Psoas muscle (tissue), 8 donors: ENCODE data around the gene IFIH1. TPM values are rescaled to one million over a fixed set of nuclear protein-coding genes. Genes with fewer than 3 reads are reported as not detected.
A peak's percentile ranks its signal among the peaks of the same experiment; 100 is the strongest.

ENCODE experiments used
- ATAC-seq, 4 donors: fragments of 200-7000 bp; cut with Tn5 transposase; one replicate each; pipeline ENCODE4 v1.9.1; 2020; ENCODE audit warnings: moderate library complexity in 3 of 4, mild to moderate bottlenecking in 2 of 4
- DNase-seq, 2 donors: peaks; one replicate each; pipeline ENCODE4 v3.0.0-alpha.2; 2020
- H3K27ac ChIP-seq: fragments of 200-600 bp; one replicate; pipeline ENCODE4 v1.8.0; 2022
- H3K27me3 ChIP-seq, 3 donors: fragments of 200-600 bp in 1 of 3; one replicate each; pipeline versions ENCODE4 v1.6.1 to v1.8.0; 2013 to 2022; ENCODE audit warnings: low read length in 2 of 3, mild to moderate bottlenecking in 2 of 3, moderate library complexity in 1 of 3; ENCODE audit not compliant: insufficient read depth in 3 of 3
- H3K36me3 ChIP-seq, 2 donors: fragments of 200-600 bp in 1 of 2; one replicate each; pipeline versions ENCODE4 v1.6.1 to v1.8.0; 2013 to 2022; ENCODE audit warnings: low read depth in 1 of 2, mild to moderate bottlenecking in 1 of 2, moderate library complexity in 1 of 2; ENCODE audit not compliant: insufficient read depth in 1 of 2
- H3K4me1 ChIP-seq: fragments of 200-600 bp; one replicate; pipeline ENCODE4 v1.8.0; 2022
- H3K4me3 ChIP-seq: fragments of 200-600 bp; one replicate; pipeline ENCODE4 v1.8.0; 2022; ENCODE audit warnings: mild to moderate bottlenecking
- H3K9me3 ChIP-seq: fragments of 200-600 bp; one replicate; pipeline ENCODE4 v1.8.0; 2022
- WGBS, 3 donors: extraction: QIAGEN DNeasy Blood & Tissue Kit; methylation state at CpG; one replicate each; pipeline versions ENCODE4 v1.1.6 to v1.1.7; 2013; 5-methylcytosine and 5-hydroxymethylcytosine counted together
- intact Hi-C, 2 donors: fragments of 100-400 bp; cut with DNase I; formaldehyde crosslinking; loops; one replicate each; pipeline versions ENCODE4 v1.11.0 to v1.14.2; 2022
- polyA plus RNA-seq, 3 donors: library from polyadenylated mRNA; stranded (reverse); fragments of 200-250 nt; gene quantifications; one replicate each; pipeline ENCODE4 v1.2.3, GENCODE V29; 2013
- total RNA-seq, 4 donors: library from RNA; stranded (reverse); fragmentation: NEBNext Ultra II Directional in 2 of 4; extraction: Animal tissue kit (Norgen Biotek cat#: 25700) in 2 of 4; gene quantifications; one replicate each; pipeline versions ENCODE4 v1.2.1 to v1.2.4, GENCODE V29; 2021 to 2023
- TF ChIP-seq, protein P1 (sequence below): fragments of 200-600 bp; IDR thresholded peaks from one replicate; pipeline ENCODE4 v1.8.0; 2022; ENCODE audit warnings: antibody characterized with exemption
- donor health status: healthy with polysubstance abuse.
- donor health status: DM: no; HTN: no; CAD: no; lungs with moderate emphysema.
- donor health status: Bipolar disorder and iron deficiency.
- donor health status: healthy.
- donor health status: DM: yes; HTN: yes; CAD: no.
- donor health status: DM: no; HTN: no; CAD: no.
- donor health status: DM: no; HTN: no; CAD: no.
- donor health status: DM: yes; HTN: yes; CAD: no.

The IFIH1 gene
- total and polyA plus RNA-seq, 7 donors, result 0.98 to 3.6 (median 1.8) TPM

DNA sequence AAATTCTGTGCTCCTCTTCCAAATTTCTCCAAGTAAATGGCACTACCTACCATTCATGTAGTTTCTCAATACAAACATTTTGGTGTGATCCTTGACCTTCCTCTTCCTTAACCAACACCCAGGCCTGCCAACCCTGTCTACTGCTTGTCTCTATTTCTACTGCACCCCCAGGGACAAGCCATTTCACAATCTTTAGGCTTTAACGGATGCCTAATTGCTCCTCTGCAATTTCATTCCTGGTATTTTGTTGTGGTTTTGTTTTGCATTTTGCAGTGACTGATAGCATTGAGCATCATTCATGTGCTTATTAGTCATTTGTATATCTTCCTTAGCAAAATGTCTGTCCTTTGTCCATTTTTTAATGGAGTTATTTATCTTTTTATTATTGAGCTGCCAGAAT is 85.3 kb downstream of the IFIH1 start:
- no peaks in the 10 kb centered on the region for H3K36me3 ChIP-seq
- H3K4me1 ChIP-seq, result no peaks in the 10 kb centered on the region
- intact Hi-C loops, result no loop called here
- H3K27ac ChIP-seq, result no peak overlapping the region
- WGBS, 3 donors, result 31 to 48% (median 48%) methylated on average over 1 of the region's 1 CpG
- H3K9me3 ChIP-seq, result no peaks in the 10 kb centered on the region
- ATAC-seq, result no peak
- H3K27me3 ChIP-seq, result no peaks in the 10 kb centered on the region
- no peak overlapping the region for H3K4me3 ChIP-seq
- peak in 1 of 2 donors; percentile 57 for DNase-seq
- TF ChIP-seq, protein P1, sequence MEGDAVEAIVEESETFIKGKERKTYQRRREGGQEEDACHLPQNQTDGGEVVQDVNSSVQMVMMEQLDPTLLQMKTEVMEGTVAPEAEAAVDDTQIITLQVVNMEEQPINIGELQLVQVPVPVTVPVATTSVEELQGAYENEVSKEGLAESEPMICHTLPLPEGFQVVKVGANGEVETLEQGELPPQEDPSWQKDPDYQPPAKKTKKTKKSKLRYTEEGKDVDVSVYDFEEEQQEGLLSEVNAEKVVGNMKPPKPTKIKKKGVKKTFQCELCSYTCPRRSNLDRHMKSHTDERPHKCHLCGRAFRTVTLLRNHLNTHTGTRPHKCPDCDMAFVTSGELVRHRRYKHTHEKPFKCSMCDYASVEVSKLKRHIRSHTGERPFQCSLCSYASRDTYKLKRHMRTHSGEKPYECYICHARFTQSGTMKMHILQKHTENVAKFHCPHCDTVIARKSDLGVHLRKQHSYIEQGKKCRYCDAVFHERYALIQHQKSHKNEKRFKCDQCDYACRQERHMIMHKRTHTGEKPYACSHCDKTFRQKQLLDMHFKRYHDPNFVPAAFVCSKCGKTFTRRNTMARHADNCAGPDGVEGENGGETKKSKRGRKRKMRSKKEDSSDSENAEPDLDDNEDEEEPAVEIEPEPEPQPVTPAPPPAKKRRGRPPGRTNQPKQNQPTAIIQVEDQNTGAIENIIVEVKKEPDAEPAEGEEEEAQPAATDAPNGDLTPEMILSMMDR, result no peak

DNA sequence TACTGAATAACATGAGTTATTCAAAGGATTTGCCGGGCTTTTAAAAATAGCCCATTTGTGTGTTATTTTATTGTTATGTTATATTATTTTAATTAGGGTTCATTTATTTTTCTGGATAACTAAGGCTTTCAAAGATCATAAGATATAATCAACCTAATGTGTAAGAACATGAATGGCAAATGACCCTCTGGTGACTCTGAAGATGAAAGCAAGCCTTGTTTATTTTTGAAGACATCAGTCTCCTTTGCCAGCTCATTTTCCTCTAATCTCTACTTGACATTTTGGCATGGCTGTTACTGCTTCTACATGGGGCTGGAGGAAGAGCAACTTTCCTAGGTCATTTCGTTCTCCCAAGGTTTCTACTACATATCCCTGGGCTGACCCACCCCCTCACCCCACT is 85.8 kb downstream of the IFIH1 start:
- intact Hi-C loops, result no loop called here
- WGBS, 3 donors, result 25 to 45% (median 34%) methylated on average over 2 of the region's 2 CpGs
- Histone ChIP-seq H3K27ac (no peak overlapping the region), H3K4me3 (no peak overlapping the region), H3K9me3 (no peaks in the 10 kb centered on the region), H3K4me1 (no peaks in the 10 kb centered on the region), H3K36me3 (no peaks in the 10 kb centered on the region), H3K27me3 (no peaks in the 10 kb centered on the region)
- ATAC-seq (no peak), DNase-seq (no peak)
- TF ChIP-seq, protein P1, result no peak

DNA sequence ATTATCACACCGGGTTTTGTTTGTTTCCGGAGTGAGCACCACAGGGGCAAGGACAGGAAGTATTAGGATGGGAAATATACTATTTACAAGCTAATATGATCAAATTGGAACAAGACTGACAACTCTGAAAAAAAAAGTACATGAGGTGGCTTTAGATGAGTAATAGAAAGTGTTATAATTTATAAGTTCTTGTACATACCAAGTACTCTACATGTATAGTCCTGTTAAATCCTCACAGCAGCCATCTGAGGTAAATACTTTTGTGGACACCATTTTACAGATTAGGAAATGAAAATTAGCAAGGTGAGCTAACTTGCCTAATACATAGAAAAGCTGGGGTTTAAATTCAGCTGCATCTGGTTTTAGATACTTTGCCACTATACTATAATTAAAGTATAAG is 86.5 kb downstream of the IFIH1 start:
- Histone ChIP-seq H3K4me1 (no peaks in the 10 kb centered on the region), H3K27me3 (no peaks in the 10 kb centered on the region), H3K27ac (no peak overlapping the region), H3K36me3 (no peaks in the 10 kb centered on the region), H3K4me3 (no peak overlapping the region), H3K9me3 (no peaks in the 10 kb centered on the region)
- ATAC-seq (no peak), DNase-seq (no peak)
- TF ChIP-seq, protein P1, result no peak
- WGBS, 3 donors, result 65 to 80% (median 79%) methylated on average over 2 of the region's 2 CpGs
- intact Hi-C loops, result no loop called here

DNA sequence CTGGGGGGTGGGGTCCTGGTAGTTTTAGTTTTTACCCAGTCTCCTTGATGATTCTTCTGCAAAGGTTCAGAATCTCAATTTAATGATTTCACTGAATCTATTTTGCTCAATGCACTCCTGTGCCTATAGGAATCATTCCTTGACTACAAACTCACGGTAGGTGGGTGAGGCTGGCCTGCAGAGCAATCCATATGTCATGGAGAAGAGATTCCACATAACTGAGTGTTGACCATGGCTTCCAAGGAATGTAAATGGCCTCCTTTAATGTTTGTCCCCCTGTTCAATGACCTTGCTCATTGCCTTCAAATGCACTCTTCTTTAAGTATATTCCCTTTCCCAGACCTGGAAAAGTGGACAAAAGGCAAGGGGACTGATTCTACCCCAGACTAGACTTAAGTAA is 87.7 kb downstream of the IFIH1 start:
- intact Hi-C loops, result no loop called here
- no peaks in the 10 kb centered on the region for H3K27me3 ChIP-seq
- no peaks in the 10 kb centered on the region for H3K4me1 ChIP-seq
- 52 to 90% (median 88%) methylated on average over 1 of the region's 1 CpG for WGBS, 3 donors
- no peaks in the 10 kb centered on the region for H3K9me3 ChIP-seq
- H3K36me3 ChIP-seq, result no peaks in the 10 kb centered on the region
- no peak overlapping the region for H3K4me3 ChIP-seq
- no peak overlapping the region for H3K27ac ChIP-seq
- ATAC-seq (no peak), DNase-seq (no peak)
- TF ChIP-seq, protein P1, result no peak

DNA sequence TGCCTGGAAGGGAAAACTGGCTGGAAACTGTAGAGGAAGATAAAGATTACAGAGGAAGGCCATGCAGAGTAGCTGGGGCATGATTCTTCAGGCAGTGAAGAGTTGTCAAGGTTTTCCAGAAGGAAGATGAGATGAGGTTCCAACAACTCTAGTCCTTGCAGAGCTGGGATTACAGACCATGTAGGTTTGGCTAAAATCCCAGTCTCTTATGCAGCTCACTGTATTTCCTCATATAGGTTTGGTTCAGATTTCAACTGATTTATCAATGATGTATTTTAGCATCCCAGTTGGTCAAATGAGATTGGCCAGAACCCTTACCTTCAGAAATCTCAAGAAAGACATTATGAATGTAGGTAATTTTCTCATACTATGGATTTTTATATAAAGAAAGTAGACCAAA is 91.6 kb downstream of the IFIH1 start:
- Histone ChIP-seq H3K4me1 (no peaks in the 10 kb centered on the region), H3K9me3 (no peaks in the 10 kb centered on the region), H3K4me3 (no peak overlapping the region), H3K27ac (no peak overlapping the region), H3K27me3 (no peaks in the 10 kb centered on the region), H3K36me3 (no peaks in the 10 kb centered on the region)
- no peak for DNase-seq
- intact Hi-C loops, result no loop called here
- TF ChIP-seq, protein P1, result no peak
- ATAC-seq, result no peak
